Measurements from ENCODE around the gene KIAA0930.
A peak's percentile ranks its signal among the peaks of the same experiment; 100 is the strongest.

Gene KIAA0930

GRCh38 chr22:45169591-45170466, 70.9 kb downstream of the KIAA0930 start:
- TF ChIP-seq POLR2A (IDR thresholded peaks at IDR 0.05; ENCODE audit: low read depth, low read length) (no peak), POLR2AphosphoS5 (IDR thresholded peaks at IDR 0.05; ENCODE audit: low read depth, low read length) (no peak), TAF1 (IDR thresholded peaks at IDR 0.05; ENCODE audit: borderline replicate concordance, low read depth, low read length) (no peak)
- FAIRE-seq (no peak), DNase-seq (ENCODE audit: insufficient read length) (no peak)

- no peak for FAIRE-seq
- no peak for DNase-seq (ENCODE audit: insufficient read length)
- TF ChIP-seq POLR2AphosphoS5 (IDR thresholded peaks at IDR 0.05; ENCODE audit: low read depth, low read length) (no peak), TAF1 (IDR thresholded peaks at IDR 0.05; ENCODE audit: borderline replicate concordance, low read depth, low read length) (no peak), POLR2A (IDR thresholded peaks at IDR 0.05; ENCODE audit: low read depth, low read length) (no peak)
Measured at GRCh38 chr22:45166932-45167331, 73.8 kb downstream of the KIAA0930 start.

- FAIRE-seq (no peak), DNase-seq (ENCODE audit: insufficient read length) (peak; percentile 50)
- no peak for TF ChIP-seq POLR2A (IDR thresholded peaks at IDR 0.05; ENCODE audit: low read depth, low read length)
- TF ChIP-seq TAF1 (IDR thresholded peaks at IDR 0.05; ENCODE audit: borderline replicate concordance, low read depth, low read length), result no peak
- TF ChIP-seq POLR2AphosphoS5 (IDR thresholded peaks at IDR 0.05; ENCODE audit: low read depth, low read length), result no peak
Measured at GRCh38 chr22:45164270-45165088, 76.2 kb downstream of the KIAA0930 start.

GRCh38 chr22:45163451-45164269, 77.0 kb downstream of the KIAA0930 start, which contains the start of gene NUP50:
TSS of gene NUP50 (plus strand) at chr22:45163925. CDS start at chr22:45168178, 4,253 bp downstream.
- TF ChIP-seq POLR2A (IDR thresholded peaks at IDR 0.05; ENCODE audit: low read depth, low read length) (peak; percentile 91), TAF1 (IDR thresholded peaks at IDR 0.05; ENCODE audit: borderline replicate concordance, low read depth, low read length) (peak; percentile 62; the same call in 1 of the 2 replicates), POLR2AphosphoS5 (IDR thresholded peaks at IDR 0.05; ENCODE audit: low read depth, low read length) (peak; percentile 81)
- FAIRE-seq (peak; percentile 95), DNase-seq (ENCODE audit: insufficient read length) (peak; percentile 96)

GRCh38 chr22:45163099-45163450, 77.6 kb downstream of the KIAA0930 start:
- no peak for FAIRE-seq
- TF ChIP-seq POLR2AphosphoS5 (IDR thresholded peaks at IDR 0.05; ENCODE audit: low read depth, low read length), result no peak
- no peak for TF ChIP-seq POLR2A (IDR thresholded peaks at IDR 0.05; ENCODE audit: low read depth, low read length)
- no peak for TF ChIP-seq TAF1 (IDR thresholded peaks at IDR 0.05; ENCODE audit: borderline replicate concordance, low read depth, low read length)
- DNase-seq (ENCODE audit: insufficient read length), result peak; percentile 28

GRCh38 chr22:45162531-45162930, 78.2 kb downstream of the KIAA0930 start:
- DNase-seq (ENCODE audit: insufficient read length) (no peak), FAIRE-seq (no peak)
- TF ChIP-seq TAF1 (IDR thresholded peaks at IDR 0.05; ENCODE audit: borderline replicate concordance, low read depth, low read length), result no peak
- no peak for TF ChIP-seq POLR2AphosphoS5 (IDR thresholded peaks at IDR 0.05; ENCODE audit: low read depth, low read length)
- TF ChIP-seq POLR2A (IDR thresholded peaks at IDR 0.05; ENCODE audit: low read depth, low read length), result no peak

- DNase-seq (ENCODE audit: insufficient read length) (no peak), FAIRE-seq (peak; percentile 42)
- no peak for TF ChIP-seq POLR2A (IDR thresholded peaks at IDR 0.05; ENCODE audit: low read depth, low read length)
- TF ChIP-seq TAF1 (IDR thresholded peaks at IDR 0.05; ENCODE audit: borderline replicate concordance, low read depth, low read length), result no peak
- TF ChIP-seq POLR2AphosphoS5 (IDR thresholded peaks at IDR 0.05; ENCODE audit: low read depth, low read length), result no peak
Measured at GRCh38 chr22:45159652-45160462, 80.8 kb downstream of the KIAA0930 start.

GRCh38 chr22:45157907-45158306, 82.8 kb downstream of the KIAA0930 start:
- FAIRE-seq (no peak), DNase-seq (ENCODE audit: insufficient read length) (no peak)
- TF ChIP-seq POLR2AphosphoS5 (IDR thresholded peaks at IDR 0.05; ENCODE audit: low read depth, low read length), result no peak
- TF ChIP-seq TAF1 (IDR thresholded peaks at IDR 0.05; ENCODE audit: borderline replicate concordance, low read depth, low read length), result no peak
- no peak for TF ChIP-seq POLR2A (IDR thresholded peaks at IDR 0.05; ENCODE audit: low read depth, low read length)

GRCh38 chr22:45155050-45155840, 85.4 kb downstream of the KIAA0930 start:
- DNase-seq (ENCODE audit: insufficient read length) (no peak), FAIRE-seq (no peak)
- TF ChIP-seq POLR2A (IDR thresholded peaks at IDR 0.05; ENCODE audit: low read depth, low read length), result no peak
- TF ChIP-seq POLR2AphosphoS5 (IDR thresholded peaks at IDR 0.05; ENCODE audit: low read depth, low read length), result no peak
- TF ChIP-seq TAF1 (IDR thresholded peaks at IDR 0.05; ENCODE audit: borderline replicate concordance, low read depth, low read length), result no peak

Measured in GM12892 (cell line).